ENCODE measurements around the gene CYREN.

GRCh38 chr7:135121868-135122267 lies 48.6 kb downstream of the CYREN start:
- TF ChIP-seq, protein P1, sequence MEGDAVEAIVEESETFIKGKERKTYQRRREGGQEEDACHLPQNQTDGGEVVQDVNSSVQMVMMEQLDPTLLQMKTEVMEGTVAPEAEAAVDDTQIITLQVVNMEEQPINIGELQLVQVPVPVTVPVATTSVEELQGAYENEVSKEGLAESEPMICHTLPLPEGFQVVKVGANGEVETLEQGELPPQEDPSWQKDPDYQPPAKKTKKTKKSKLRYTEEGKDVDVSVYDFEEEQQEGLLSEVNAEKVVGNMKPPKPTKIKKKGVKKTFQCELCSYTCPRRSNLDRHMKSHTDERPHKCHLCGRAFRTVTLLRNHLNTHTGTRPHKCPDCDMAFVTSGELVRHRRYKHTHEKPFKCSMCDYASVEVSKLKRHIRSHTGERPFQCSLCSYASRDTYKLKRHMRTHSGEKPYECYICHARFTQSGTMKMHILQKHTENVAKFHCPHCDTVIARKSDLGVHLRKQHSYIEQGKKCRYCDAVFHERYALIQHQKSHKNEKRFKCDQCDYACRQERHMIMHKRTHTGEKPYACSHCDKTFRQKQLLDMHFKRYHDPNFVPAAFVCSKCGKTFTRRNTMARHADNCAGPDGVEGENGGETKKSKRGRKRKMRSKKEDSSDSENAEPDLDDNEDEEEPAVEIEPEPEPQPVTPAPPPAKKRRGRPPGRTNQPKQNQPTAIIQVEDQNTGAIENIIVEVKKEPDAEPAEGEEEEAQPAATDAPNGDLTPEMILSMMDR (conservative IDR thresholded peaks at IDR 0.05; ENCODE audit: low read length): no peak
- no peak for TF ChIP-seq EZH2phosphoT487 (IDR thresholded peaks at IDR 0.05; ENCODE audit: borderline replicate concordance, low read depth, low read length)
